Measurements from ENCODE around the gene ATXN1. TPM values are rescaled to one million over a fixed set of nuclear protein-coding genes. Genes with fewer than 3 reads are reported as not detected.

The ATXN1 gene
- polyA plus RNA-seq, 2 of the 4 experiments (the other 2 are of a cell fraction): 2.9 to 8.3 TPM

GRCh38 chr6:16756660-16757255, 4.5 kb downstream of the ATXN1 start (continued):
- TF ChIP-seq POLR2A (IDR thresholded peaks at IDR 0.05; ENCODE audit: low read length): no peak

DNA sequence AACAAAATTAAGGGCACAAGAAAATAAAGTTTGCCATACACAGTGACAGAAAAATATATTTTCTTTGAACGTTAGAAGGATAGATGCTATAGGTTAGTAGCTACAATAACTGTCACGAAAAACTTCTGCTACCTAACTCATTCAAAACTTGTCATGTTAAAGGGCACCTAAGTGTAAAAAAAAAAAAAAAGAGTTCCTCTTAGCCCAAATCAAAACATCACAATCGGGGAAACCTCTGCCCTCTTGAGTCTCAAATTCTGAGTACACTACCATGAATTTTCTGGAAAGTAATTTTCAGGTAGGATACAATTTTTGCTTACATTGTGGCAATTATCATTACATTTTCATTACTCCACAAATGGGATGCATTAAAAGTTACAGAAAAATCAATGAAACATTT, 5.7 kb downstream of the ATXN1 start:
- no peaks in the 10 kb centered on the region for H3K9me3 ChIP-seq
- ChIA-PET CTCF (no interaction called here), POLR2A (no interaction called here)
- no peak for TF ChIP-seq HES2 (IDR thresholded peaks at IDR 0.05)
- no peak for TF ChIP-seq ZFP36 (IDR thresholded peaks at IDR 0.05; ENCODE audit: borderline replicate concordance, partially characterized antibody)
- TF ChIP-seq CBX2 (IDR thresholded peaks at IDR 0.05; ENCODE audit: borderline replicate concordance, low read depth): no peak
- no peak for TF ChIP-seq EP300 (IDR thresholded peaks at IDR 0.05)
- no peak for TF ChIP-seq HDAC2 (IDR thresholded peaks at IDR 0.05)
- no peak for TF ChIP-seq ELK1 (IDR thresholded peaks at IDR 0.05; ENCODE audit: low read depth, low read length)
- 52% methylated on average over 3 of the region's 3 CpGs for WGBS (ENCODE audit: missing lambda C conversion rate)
- H3K4me2 ChIP-seq: peak overlapping the region; percentile 58
- H3K27ac ChIP-seq: peak overlapping the region; percentile 14 to 55; a peak in 3 of 6 replicates
- FAIRE-seq (no peak), ATAC-seq (no peak), DNase-seq (ENCODE audit: low read depth in 1 of 2, low spot score in 1 of 2) (no peak)
- H3K4me1 ChIP-seq: peaks cover 86% of the 10 kb centered on the region
- no peak overlapping the region for H3K4me3 ChIP-seq

- H3K4me2 ChIP-seq: peak overlapping the region; percentile 58
- H3K9me3 ChIP-seq: no peaks in the 10 kb centered on the region
- TF ChIP-seq JUNB (IDR thresholded peaks at IDR 0.05): peak; percentile 47; the same call in 1 of the 2 replicates
- no peak for TF ChIP-seq HEYL (CRISPR knock-in tag; IDR thresholded peaks at IDR 0.05)
- 0 out of 3 replicates have a peak, but pooled peaks have one; percentile 43 for TF ChIP-seq BCL3 (IDR thresholded peaks at IDR 0.05)
- peak; percentile 66 for TF ChIP-seq GATA3 (IDR thresholded peaks at IDR 0.05; ENCODE audit: borderline replicate concordance)
- TF ChIP-seq EP300 (IDR thresholded peaks at IDR 0.05): peak; percentile 49 to 61; a peak in 2 of 5 replicates
- no peak for TF ChIP-seq RFX5 (IDR thresholded peaks at IDR 0.05)
- TF ChIP-seq CEBPB (IDR thresholded peaks at IDR 0.05): peak in 1 of 2 experiments; percentile 46; a peak in 1 of 4 replicates
- no peak for TF ChIP-seq ZC3H11A (IDR thresholded peaks at IDR 0.05)
- no peak for TF ChIP-seq CBX2 (IDR thresholded peaks at IDR 0.05; ENCODE audit: borderline replicate concordance, low read depth)
- no peak for TF ChIP-seq POLR2AphosphoS2 (conservative IDR thresholded peaks at IDR 0.05; ENCODE audit: low read length)
- no peak for TF ChIP-seq PHF8 (IDR thresholded peaks at IDR 0.05; ENCODE audit: borderline replicate concordance, low read depth)
- H3K4me3 ChIP-seq: no peak overlapping the region
- peak overlapping the region; percentile 55 to 60; a peak in 5 of 6 replicates for H3K27ac ChIP-seq
- FAIRE-seq (no peak), ATAC-seq (no peak), DNase-seq (ENCODE audit: low read depth in 1 of 2, low spot score in 1 of 2) (peak in 1 of 2 experiments; percentile 60)
- CTCF ChIA-PET: interaction anchor here (1.3 kb wide), 1 partner anchor 244 kb away, joined by 3 read pairs; no protein-coding TSS in a partner anchor
- H3K4me1 ChIP-seq: peaks cover 91% of the 10 kb centered on the region
- POLR2A ChIA-PET: no interaction called here
These were observed 6.4 kb downstream of the ATXN1 start for GRCh38 chr6:16754876-16755275.

DNA sequence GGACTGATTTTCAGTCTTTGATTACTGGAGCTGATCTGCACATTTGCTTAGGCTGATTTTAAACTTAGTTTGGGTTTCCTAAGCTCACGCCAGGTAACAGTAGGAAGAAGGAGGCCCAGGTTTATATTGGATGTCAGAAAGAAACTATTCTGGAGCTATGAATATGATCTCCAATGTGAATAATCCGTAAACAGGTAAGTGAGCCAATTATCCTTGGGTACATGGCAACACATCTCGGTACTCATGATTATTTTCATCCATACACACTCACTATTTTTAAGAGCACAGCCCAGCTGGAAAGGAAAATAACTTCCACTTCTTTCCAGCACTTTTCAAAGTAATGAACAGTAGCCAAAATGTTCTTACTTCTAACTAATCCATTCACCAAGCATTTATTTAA, 7.0 kb downstream of the ATXN1 start:
- Histone ChIP-seq H3K9me3 (no peaks in the 10 kb centered on the region), H3K4me2 (peak overlapping the region; percentile 58; the same call in 2 of the 3 replicates), H3K27ac (peak overlapping the region; percentile 55 to 60; a peak in 5 of 6 replicates), H3K4me3 (no peak overlapping the region), H3K4me1 (peaks cover 91% of the 10 kb centered on the region)
- ChIA-PET CTCF (interaction anchor here (1.3 kb wide), 1 partner anchor 243 kb away, joined by 3 read pairs; no protein-coding TSS in a partner anchor), POLR2A (interaction anchor here (1.3 kb wide), 1 partner anchor 27 kb away, joined by 5 read pairs; no protein-coding TSS in a partner anchor)
- TF ChIP-seq BCL3 (IDR thresholded peaks at IDR 0.05) (no peak), BHLHE40 (IDR thresholded peaks at IDR 0.05; ENCODE audit: low read depth, low read length) (no peak), CBX2 (IDR thresholded peaks at IDR 0.05; ENCODE audit: borderline replicate concordance, low read depth) (no peak), FOSB (CRISPR knock-in tag; IDR thresholded peaks at IDR 0.05) (no peak), CHD2 (IDR thresholded peaks at IDR 0.05; ENCODE audit: low read length, partially characterized antibody) (no peak), HOXB13 (CRISPR knock-in tag; IDR thresholded peaks at IDR 0.05; ENCODE audit: low read depth) (no peak), HOXB5 (CRISPR knock-in tag; IDR thresholded peaks at IDR 0.05) (no peak), ZFP36 (IDR thresholded peaks at IDR 0.05; ENCODE audit: borderline replicate concordance, partially characterized antibody) (no peak), GATA3 (IDR thresholded peaks at IDR 0.05; ENCODE audit: borderline replicate concordance) (no peak), RAD21 (conservative IDR thresholded peaks at IDR 0.05 in 1 of 2, IDR thresholded peaks at IDR 0.05 in 1 of 2) (no peak), EHF (CRISPR knock-in tag; IDR thresholded peaks at IDR 0.05) (no peak), E2F6 (IDR thresholded peaks at IDR 0.05; ENCODE audit: borderline replicate concordance, low read depth) (no peak)
- FAIRE-seq: no peak
- no peak for DNase-seq (ENCODE audit: low read depth in 1 of 2, low spot score in 1 of 2)
- ATAC-seq: no peak
- WGBS (ENCODE audit: missing lambda C conversion rate): 90% methylated on average over 3 of the region's 3 CpGs
